ENCODE measurements around the gene MYADM.

The MYADM gene

GRCh38 chr19:53915000-53915399 lies 47.3 kb downstream of the MYADM start:
- no peak for DNase-seq (ENCODE audit: extremely low read depth, low read depth)
- TF ChIP-seq CTCF (IDR thresholded peaks at IDR 0.05; ENCODE audit: low read depth, low read length, missing control alignments): no peak
- H3K4me3 ChIP-seq (replicated peaks; ENCODE audit: low read depth, low read length): no peak overlapping the region

- no peak for TF ChIP-seq CTCF (IDR thresholded peaks at IDR 0.05; ENCODE audit: low read depth, low read length, missing control alignments)
- no peak overlapping the region for H3K4me3 ChIP-seq (replicated peaks; ENCODE audit: low read depth, low read length)
- DNase-seq (ENCODE audit: extremely low read depth, low read depth): no peak
Observed at GRCh38 chr19:53916004-53916403, 48.3 kb downstream of the MYADM start.

- H3K4me3 ChIP-seq (replicated peaks; ENCODE audit: low read depth, low read length): no peak overlapping the region
- DNase-seq (ENCODE audit: extremely low read depth, low read depth): no peak
- no peak for TF ChIP-seq CTCF (IDR thresholded peaks at IDR 0.05; ENCODE audit: low read depth, low read length, missing control alignments)
Observed at GRCh38 chr19:53917356-53917755, 49.7 kb downstream of the MYADM start.

Measured in HFF-Myc (cell line).